ENCODE results near the gene DCP1B. TPM values are rescaled to one million over a fixed set of nuclear protein-coding genes. Genes with fewer than 3 reads are reported as not detected.

DCP1B gene
- total and polyA plus RNA-seq, 2 experiments from 2014 or later: 13.4 to 20.9 TPM

DNA sequence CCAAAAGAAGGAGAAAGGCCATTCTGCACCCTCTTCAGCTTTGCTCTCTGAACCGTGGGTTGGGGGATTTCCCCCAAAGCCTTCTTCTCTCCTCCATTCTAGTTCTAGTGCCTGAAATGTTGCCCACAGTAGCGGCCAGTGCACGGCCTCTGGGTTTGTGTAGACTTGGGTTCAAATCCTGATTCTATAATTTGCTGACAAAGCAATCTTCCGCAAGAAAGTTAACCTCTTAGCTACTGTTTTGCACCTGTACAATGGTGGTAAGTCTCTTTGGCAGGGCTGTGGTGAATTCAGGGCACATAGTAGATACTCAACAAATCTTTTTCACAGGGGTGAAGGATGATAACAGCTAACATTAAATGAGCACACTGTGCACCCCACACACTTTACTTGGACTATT lies 42.7 kb upstream of the DCP1B start:
- no peaks in the 10 kb centered on the region for H3K36me3 ChIP-seq (replicated peaks; ENCODE audit: insufficient read depth, low read depth)
- no peak overlapping the region for H2AFZ ChIP-seq
- no peak overlapping the region for H3K4me3 ChIP-seq
- H3K27me3 ChIP-seq: peaks cover 10% of the 10 kb centered on the region
- H3K9me3 ChIP-seq (ENCODE audit: low read depth): no peaks in the 10 kb centered on the region
- H3K4me2 ChIP-seq: no peak overlapping the region
- H3K9me2 ChIP-seq (replicated peaks; ENCODE audit: insufficient read depth): no peaks in the 10 kb centered on the region
- H3K79me2 ChIP-seq: no peaks in the 10 kb centered on the region
- no peak overlapping the region for H3K27ac ChIP-seq
- peaks cover 3% of the 10 kb centered on the region for H3K4me1 ChIP-seq (ENCODE audit: insufficient read depth)
- WGBS (ENCODE audit: low lambda C conversion rate, missing lambda C conversion rate): 90% methylated on average over 4 of the region's 4 CpGs
- no peak for DNase-seq (ENCODE audit: low spot score)
- TF ChIP-seq CTCF (IDR thresholded peaks at IDR 0.05; ENCODE audit: poor library complexity): no peak
- no peak for TF ChIP-seq EZH2phosphoT487 (IDR thresholded peaks at IDR 0.05; ENCODE audit: low read depth, severe bottlenecking, unreplicated experiment)
- no peaks in the 10 kb centered on the region for H4K20me1 ChIP-seq (ENCODE audit: insufficient read depth, poor library complexity, severe bottlenecking)

DNA sequence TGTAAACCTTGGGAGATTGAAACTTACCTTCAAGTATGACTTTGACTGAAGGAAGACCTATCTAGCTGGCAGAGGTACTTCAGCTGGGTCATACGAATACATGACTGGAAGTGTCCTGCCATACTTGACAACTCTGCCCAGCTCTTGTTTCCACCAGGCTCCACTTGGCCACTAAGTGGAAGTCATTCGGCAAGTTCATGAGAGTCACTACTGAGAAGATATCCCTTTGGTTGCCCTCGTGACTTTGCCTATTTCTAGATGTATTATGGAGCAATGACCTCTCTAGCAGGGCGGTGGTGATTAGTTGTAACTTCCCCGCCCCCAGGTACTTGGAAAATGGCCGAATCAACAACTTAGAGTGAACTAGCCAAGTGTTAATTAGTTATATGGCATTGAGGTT lies 39.9 kb upstream of the DCP1B start:
- no peak overlapping the region for H2AFZ ChIP-seq
- H3K27me3 ChIP-seq: no peaks in the 10 kb centered on the region
- no peaks in the 10 kb centered on the region for H4K20me1 ChIP-seq (ENCODE audit: insufficient read depth, poor library complexity, severe bottlenecking)
- no peaks in the 10 kb centered on the region for H3K4me1 ChIP-seq (ENCODE audit: insufficient read depth)
- 87% methylated on average over 6 of the region's 6 CpGs for WGBS (ENCODE audit: low lambda C conversion rate, missing lambda C conversion rate)
- no peaks in the 10 kb centered on the region for H3K9me2 ChIP-seq (replicated peaks; ENCODE audit: insufficient read depth)
- TF ChIP-seq EZH2phosphoT487 (IDR thresholded peaks at IDR 0.05; ENCODE audit: low read depth, severe bottlenecking, unreplicated experiment): no peak
- no peak for TF ChIP-seq EZH2 (IDR thresholded peaks at IDR 0.05; ENCODE audit: borderline replicate concordance)
- TF ChIP-seq CTCF (IDR thresholded peaks at IDR 0.05; ENCODE audit: poor library complexity): no peak
- no peak for DNase-seq (ENCODE audit: low spot score)
- H3K4me3 ChIP-seq: no peak overlapping the region
- H3K79me2 ChIP-seq: no peaks in the 10 kb centered on the region
- H3K27ac ChIP-seq: no peak overlapping the region
- no peak overlapping the region for H3K4me2 ChIP-seq
- no peaks in the 10 kb centered on the region for H3K9me3 ChIP-seq (ENCODE audit: low read depth)
- no peaks in the 10 kb centered on the region for H3K36me3 ChIP-seq (replicated peaks; ENCODE audit: insufficient read depth, low read depth)

- Histone ChIP-seq H3K4me3 (no peak overlapping the region), H2AFZ (no peak overlapping the region), H3K9me3 (ENCODE audit: low read depth) (no peaks in the 10 kb centered on the region), H4K20me1 (ENCODE audit: insufficient read depth, poor library complexity, severe bottlenecking) (no peaks in the 10 kb centered on the region), H3K27ac (no peak overlapping the region), H3K27me3 (no peaks in the 10 kb centered on the region), H3K36me3 (replicated peaks; ENCODE audit: insufficient read depth, low read depth) (no peaks in the 10 kb centered on the region), H3K9me2 (replicated peaks; ENCODE audit: insufficient read depth) (no peaks in the 10 kb centered on the region), H3K79me2 (no peaks in the 10 kb centered on the region), H3K4me2 (no peak overlapping the region), H3K4me1 (ENCODE audit: insufficient read depth) (no peaks in the 10 kb centered on the region)
- TF ChIP-seq CTCF (IDR thresholded peaks at IDR 0.05; ENCODE audit: poor library complexity) (no peak), EZH2phosphoT487 (IDR thresholded peaks at IDR 0.05; ENCODE audit: low read depth, severe bottlenecking, unreplicated experiment) (no peak), EZH2 (IDR thresholded peaks at IDR 0.05; ENCODE audit: borderline replicate concordance) (no peak)
- WGBS (ENCODE audit: low lambda C conversion rate, missing lambda C conversion rate): 93% methylated on average over 2 of the region's 2 CpGs
- no peak for DNase-seq (ENCODE audit: low spot score)
Measured at GRCh38 chr12:2043054-2043453, 38.8 kb upstream of the DCP1B start.

- Histone ChIP-seq H3K27ac (no peak overlapping the region), H3K9me2 (replicated peaks; ENCODE audit: insufficient read depth) (no peaks in the 10 kb centered on the region), H3K4me3 (no peak overlapping the region), H4K20me1 (ENCODE audit: insufficient read depth, poor library complexity, severe bottlenecking) (no peaks in the 10 kb centered on the region), H3K4me1 (ENCODE audit: insufficient read depth) (no peaks in the 10 kb centered on the region), H3K4me2 (no peak overlapping the region), H3K36me3 (replicated peaks; ENCODE audit: insufficient read depth, low read depth) (no peaks in the 10 kb centered on the region), H3K9me3 (ENCODE audit: low read depth) (no peaks in the 10 kb centered on the region), H3K27me3 (peaks cover 2% of the 10 kb centered on the region), H2AFZ (no peak overlapping the region), H3K79me2 (no peaks in the 10 kb centered on the region)
- TF ChIP-seq CTCF (IDR thresholded peaks at IDR 0.05; ENCODE audit: poor library complexity) (no peak), EZH2 (IDR thresholded peaks at IDR 0.05; ENCODE audit: borderline replicate concordance) (no peak), EZH2phosphoT487 (IDR thresholded peaks at IDR 0.05; ENCODE audit: low read depth, severe bottlenecking, unreplicated experiment) (no peak)
- no peak for DNase-seq (ENCODE audit: low spot score)
Measured at GRCh38 chr12:2039034-2039433, 34.8 kb upstream of the DCP1B start.

Measured in hepatocyte (in vitro differentiated cells).